Pancreas (tissue), 10 donors: Measurements from ENCODE around the gene GPC5. TPM values are rescaled to one million over a fixed set of nuclear protein-coding genes. Genes with fewer than 3 reads are reported as not detected.

ENCODE experiments used
- ATAC-seq, 4 donors: fragments of 200-7000 bp; cut with Tn5 transposase; one replicate each; pipeline versions ENCODE4 v1.8.0 to v1.9.1; 2020; ENCODE audit warnings: mild to moderate bottlenecking in 4 of 4, moderate library complexity in 4 of 4
- DNase-seq, 6 donors: peaks; one replicate each; pipeline ENCODE4 v3.0.0-alpha.2; 2020
- FAIRE-seq: peaks from 2 replicates; lab custom pipeline; 2012; peaks lifted over from hg19 to GRCh38; lab: Jason Lieb, UNC
- H3K27ac ChIP-seq, 4 donors: fragments of 200-600 bp; sonication (generic); 1 replicate in 3 of 4; 2 replicates in 1 of 4; pipeline versions ENCODE4 v1.5.0 to v1.8.0; 2020
- H3K27me3 ChIP-seq, 4 donors: fragments of 200-600 bp; one replicate each; pipeline ENCODE4 v1.8.0; 2021
- H3K36me3 ChIP-seq, 3 donors: fragments of 200-600 bp; sonication (generic) in 1 of 3; one replicate each; pipeline versions ENCODE4 v1.5.0 to v1.8.0; 2020 to 2021
- H3K4me1 ChIP-seq, 3 donors: fragments of 200-600 bp; one replicate each; pipeline ENCODE4 v1.8.0; 2021
- H3K4me3 ChIP-seq, 4 donors: fragments of 200-600 bp; sonication (generic) in 2 of 4; one replicate each; pipeline versions ENCODE4 v1.5.0 to v1.8.0; 2020 to 2021
- H3K9me3 ChIP-seq, 4 donors: fragments of 200-600 bp; one replicate each; pipeline ENCODE4 v1.8.0; 2021
- CTCF ChIP-seq, 4 donors: fragments of 200-600 bp; sonication (generic) in 3 of 4; IDR thresholded peaks; one replicate each; pipeline versions ENCODE4 v1.5.0 to v1.8.0; 2021; ENCODE audit warnings: antibody characterized with exemption in 4 of 4
- WGBS, 2 donors: extraction: QIAGEN DNeasy Blood & Tissue Kit; methylation state at CpG; one replicate each; pipeline ENCODE4 v1.1.7; 2013; 5-methylcytosine and 5-hydroxymethylcytosine counted together
- intact Hi-C, 3 donors: fragments of 100-400 bp; cut with DNase I; formaldehyde crosslinking; loops; one replicate each; pipeline versions ENCODE4 v1.11.1 to v1.14.2; 2022
- polyA plus RNA-seq, 2 donors: library from polyadenylated mRNA; stranded (reverse); fragments of 200-250 nt; gene quantifications; one replicate each; pipeline ENCODE4 v1.2.3, GENCODE V29; 2013
- total RNA-seq, 6 donors: library from RNA; stranded (reverse); fragmentation: NEBNext Ultra II Directional in 4 of 6; extraction: Animal tissue kit (Norgen Biotek cat#: 25700) in 4 of 6; gene quantifications; one replicate each; pipeline versions ENCODE4 v1.2.1 to v1.2.4, GENCODE V29; 2021 to 2023
- donor health status: healthy with polysubstance abuse.
- donor health status: DM: no; HTN: no; CAD: no; lungs with moderate emphysema.
- donor health status: DM: no; HTN: no; CAD: no.
- donor health status: control.
- donor health status: control.
- donor health status: Bipolar disorder and iron deficiency.
- donor health status: DM: yes; HTN: yes; CAD: no.
- donor health status: DM: no; HTN: no; CAD: no.
- donor health status: DM: no; HTN: no; CAD: no.
- donor health status: DM: yes; HTN: yes; CAD: no.

Gene GPC5
- total and polyA plus RNA-seq, 8 donors = 0.12 to 0.35 (median 0.35) TPM; not detected in 5

GRCh38 chr13:91648012-91648411 is 249.6 kb downstream of the GPC5 start:
- H3K27ac ChIP-seq = no peak overlapping the region
- H3K9me3 ChIP-seq = no peaks in the 10 kb centered on the region
- intact Hi-C loops = no loop called here
- no peak for TF ChIP-seq CTCF (IDR thresholded peaks at IDR 0.05)
- FAIRE-seq (no peak), ATAC-seq (no peak), DNase-seq (no peak)
- no peaks in the 10 kb centered on the region for H3K27me3 ChIP-seq
- H3K4me1 ChIP-seq = no peaks in the 10 kb centered on the region
- no peak overlapping the region for H3K4me3 ChIP-seq
- no peaks in the 10 kb centered on the region for H3K36me3 ChIP-seq

- Histone ChIP-seq H3K4me1 (no peaks in the 10 kb centered on the region), H3K4me3 (no peak overlapping the region), H3K9me3 (no peaks in the 10 kb centered on the region), H3K36me3 (no peaks in the 10 kb centered on the region), H3K27ac (no peak overlapping the region), H3K27me3 (peaks cover 0 to 2% (median 0%) of the 10 kb centered on the region in 4 donors)
- ATAC-seq (no peak), DNase-seq (no peak), FAIRE-seq (no peak)
- 76 to 93% methylated on average over 2 of the region's 2 CpGs for WGBS, 2 donors
- no peak for TF ChIP-seq CTCF (IDR thresholded peaks at IDR 0.05)
- intact Hi-C loops = no loop called here
These were observed 251.0 kb downstream of the GPC5 start for GRCh38 chr13:91649456-91649855.

- no peaks in the 10 kb centered on the region for H3K9me3 ChIP-seq
- WGBS, 2 donors = 32 to 38% methylated on average over 10 of the region's 10 CpGs
These were observed 254.2 kb downstream of the GPC5 start for GRCh38 chr13:91652404-91653301.

GRCh38 chr13:91655731-91656130 is 257.3 kb downstream of the GPC5 start:
- FAIRE-seq = no peak

More at GRCh38 chr13:91652404-91653301, 254.2 kb downstream of the GPC5 start:
- TF ChIP-seq CTCF (IDR thresholded peaks at IDR 0.05) = no peak
- Histone ChIP-seq H3K27me3 (peaks cover 0 to 5% (median 0%) of the 10 kb centered on the region in 4 donors), H3K4me3 (no peak overlapping the region), H3K27ac (no peak overlapping the region), H3K4me1 (no peaks in the 10 kb centered on the region), H3K36me3 (no peaks in the 10 kb centered on the region)
- ATAC-seq (no peak), DNase-seq (no peak), FAIRE-seq (no peak)
- intact Hi-C loops = no loop called here

More at GRCh38 chr13:91655731-91656130, 257.3 kb downstream of the GPC5 start:
- Histone ChIP-seq H3K27me3 (peaks cover 0 to 5% (median 0%) of the 10 kb centered on the region in 4 donors), H3K4me3 (no peak overlapping the region), H3K36me3 (no peaks in the 10 kb centered on the region), H3K27ac (no peak overlapping the region), H3K9me3 (no peaks in the 10 kb centered on the region), H3K4me1 (no peaks in the 10 kb centered on the region)
- ATAC-seq = no peak
- DNase-seq = no peak
- WGBS, 2 donors = 73 to 86% methylated on average over 4 of the region's 4 CpGs
- no peak for TF ChIP-seq CTCF (IDR thresholded peaks at IDR 0.05)
- intact Hi-C loops = no loop called here
